Measurements from ENCODE around the gene ZBTB7C.

DNA sequence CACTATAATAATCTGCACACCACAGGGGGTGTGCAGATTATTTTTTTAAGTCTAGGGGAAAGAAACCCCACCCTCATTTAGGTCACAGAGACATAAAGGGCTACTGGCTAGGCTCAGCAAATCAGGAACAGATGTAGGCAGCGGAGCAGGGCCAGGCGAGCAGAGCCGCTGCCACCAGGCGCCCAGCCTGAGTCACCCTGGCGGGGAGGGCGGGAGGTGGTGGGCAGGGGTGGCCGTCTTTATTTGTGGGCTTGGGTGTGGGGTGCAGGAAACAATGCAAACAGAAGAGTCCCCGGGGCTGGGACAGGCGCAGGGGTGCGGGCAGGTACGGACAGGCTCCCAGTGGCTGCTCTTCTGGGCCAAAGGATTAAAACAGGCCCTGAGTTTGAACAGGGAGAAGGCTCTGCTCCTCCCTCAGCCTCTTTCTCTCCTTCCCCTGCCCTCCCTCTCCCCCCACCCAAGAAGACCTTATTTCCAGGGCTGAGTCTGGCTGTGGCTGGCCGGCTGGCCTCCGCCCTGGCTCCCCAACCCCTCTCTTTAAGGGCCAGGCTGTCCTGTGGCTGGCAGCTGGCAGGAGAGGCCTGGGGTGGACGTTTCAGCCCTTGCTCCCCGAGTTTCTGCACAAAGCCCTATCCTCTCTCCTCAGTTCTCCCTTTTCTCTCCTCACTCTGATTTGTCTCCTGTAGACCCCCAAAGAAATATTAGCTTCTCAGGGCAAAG is 335.8 kb downstream of the ZBTB7C start:
- no peak for TF ChIP-seq ZNF274 (IDR thresholded peaks at IDR 0.05; ENCODE audit: low read depth, low read length)
- TF ChIP-seq YY1 (IDR thresholded peaks at IDR 0.05; ENCODE audit: insufficient read depth, insufficient read length): no peak

Data from NT2/D1 (cell line).